ENCODE data around the gene RNFT1.

DNA sequence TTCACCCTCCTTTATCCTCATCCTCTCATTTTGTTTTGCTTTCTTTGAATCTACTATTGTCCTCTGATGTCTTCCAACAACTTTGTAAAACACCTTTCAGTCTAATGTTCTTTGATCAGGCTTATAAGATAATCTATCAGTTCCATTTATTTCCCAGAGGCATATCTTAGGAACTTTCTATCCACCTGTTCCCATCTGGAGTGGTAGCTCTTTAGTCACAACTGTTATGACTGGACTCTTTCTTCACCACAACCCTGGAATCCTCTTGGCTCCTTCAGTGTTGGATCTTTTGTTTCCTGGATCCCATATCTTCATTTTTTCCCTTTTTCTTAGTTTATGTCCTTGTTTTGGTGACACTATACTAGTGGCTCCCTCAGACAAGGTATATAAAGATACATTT is 48.1 kb downstream of the RNFT1 start:
- TF ChIP-seq, protein P1, sequence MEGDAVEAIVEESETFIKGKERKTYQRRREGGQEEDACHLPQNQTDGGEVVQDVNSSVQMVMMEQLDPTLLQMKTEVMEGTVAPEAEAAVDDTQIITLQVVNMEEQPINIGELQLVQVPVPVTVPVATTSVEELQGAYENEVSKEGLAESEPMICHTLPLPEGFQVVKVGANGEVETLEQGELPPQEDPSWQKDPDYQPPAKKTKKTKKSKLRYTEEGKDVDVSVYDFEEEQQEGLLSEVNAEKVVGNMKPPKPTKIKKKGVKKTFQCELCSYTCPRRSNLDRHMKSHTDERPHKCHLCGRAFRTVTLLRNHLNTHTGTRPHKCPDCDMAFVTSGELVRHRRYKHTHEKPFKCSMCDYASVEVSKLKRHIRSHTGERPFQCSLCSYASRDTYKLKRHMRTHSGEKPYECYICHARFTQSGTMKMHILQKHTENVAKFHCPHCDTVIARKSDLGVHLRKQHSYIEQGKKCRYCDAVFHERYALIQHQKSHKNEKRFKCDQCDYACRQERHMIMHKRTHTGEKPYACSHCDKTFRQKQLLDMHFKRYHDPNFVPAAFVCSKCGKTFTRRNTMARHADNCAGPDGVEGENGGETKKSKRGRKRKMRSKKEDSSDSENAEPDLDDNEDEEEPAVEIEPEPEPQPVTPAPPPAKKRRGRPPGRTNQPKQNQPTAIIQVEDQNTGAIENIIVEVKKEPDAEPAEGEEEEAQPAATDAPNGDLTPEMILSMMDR (IDR thresholded peaks at IDR 0.05 in 4 of 5, conservative IDR thresholded peaks at IDR 0.05 in 1 of 5): no peak
- no peak for TF ChIP-seq POLR2A (IDR thresholded peaks at IDR 0.05)
